Hepatocyte (in vitro differentiated cells): Measurements from ENCODE around the gene NTNG2. TPM values are rescaled to one million over a fixed set of nuclear protein-coding genes. Genes with fewer than 3 reads are reported as not detected.

ENCODE experiments used
- DNase-seq: peaks from one replicate; pipeline ENCODE4 v3.0.0-alpha.2; 2016; ENCODE audit warnings: low spot score
- H2AFZ ChIP-seq: fragments of 200-600 bp; sonication (generic); 2 replicates; pipeline ENCODE4 v1.6.0; 2016; ENCODE audit warnings: antibody characterized with exemption, mild to moderate bottlenecking
- H3K27ac ChIP-seq: fragments of 200-600 bp; sonication (generic); 2 replicates; pipeline ENCODE4 v1.5.1; 2016; ENCODE audit warnings: mild to moderate bottlenecking
- H3K27me3 ChIP-seq: fragments of 200-600 bp; sonication (generic); 2 replicates; pipeline ENCODE4 v1.6.1; 2016
- H3K36me3 ChIP-seq: fragments of 200-600 bp; sonication (generic); replicated peaks from 2 replicates; pipeline ENCODE4 v1.5.1; 2016; ENCODE audit warnings: low read depth; ENCODE audit not compliant: insufficient read depth
- H3K4me1 ChIP-seq: fragments of 200-600 bp; sonication (generic); 2 replicates; pipeline ENCODE4 v1.5.1; 2016; ENCODE audit warnings: mild to moderate bottlenecking, moderate library complexity; ENCODE audit not compliant: insufficient read depth
- H3K4me2 ChIP-seq: fragments of 200-600 bp; sonication (generic); 2 replicates; pipeline ENCODE4 v1.6.0; 2016
- H3K4me3 ChIP-seq: fragments of 200-600 bp; sonication (generic); 2 replicates; pipeline ENCODE4 v1.5.1; 2016; ENCODE audit warnings: mild to moderate bottlenecking
- H3K79me2 ChIP-seq: fragments of 200-600 bp; sonication (generic); 2 replicates; pipeline ENCODE4 v1.6.0; 2017; ENCODE audit warnings: mild to moderate bottlenecking
- H3K9me2 ChIP-seq: fragments of 200-600 bp; sonication (generic); replicated peaks from 2 replicates; pipeline ENCODE4 v1.6.0; 2017; ENCODE audit warnings: mild to moderate bottlenecking; ENCODE audit not compliant: insufficient read depth
- H3K9me3 ChIP-seq: fragments of 200-600 bp; sonication (generic); 2 replicates; pipeline ENCODE4 v1.5.1; 2016; ENCODE audit warnings: low read depth, mild to moderate bottlenecking
- H4K20me1 ChIP-seq: fragments of 200-600 bp; sonication (generic); 2 replicates; pipeline ENCODE4 v1.6.0; 2016; ENCODE audit warnings: mild to moderate bottlenecking; ENCODE audit not compliant: insufficient read depth, poor library complexity, severe bottlenecking
- CTCF ChIP-seq: fragments of 200-600 bp; sonication (generic); IDR thresholded peaks from 2 replicates; pipeline ENCODE4 v1.5.1; 2016; ENCODE audit warnings: antibody characterized with exemption, mild to moderate bottlenecking; ENCODE audit not compliant: poor library complexity
- EZH2 ChIP-seq: fragments of 200-600 bp; sonication (generic); IDR thresholded peaks from 2 replicates; pipeline ENCODE4 v1.6.1; 2016; ENCODE audit warnings: antibody characterized with exemption, mild to moderate bottlenecking, borderline replicate concordance
- EZH2phosphoT487 ChIP-seq: fragments of 200-600 bp; sonication (generic); IDR thresholded peaks from one replicate; pipeline ENCODE4 v1.6.1; 2018; ENCODE audit warnings: antibody characterized with exemption, mild to moderate bottlenecking, low read depth, moderate library complexity; ENCODE audit not compliant: unreplicated experiment, severe bottlenecking
- WGBS: methylation state at CpG from one replicate; pipeline ENCODE4 v1.1.6; 2016; ENCODE audit warnings: low lambda C conversion rate; ENCODE audit errors: missing lambda C conversion rate; 5-methylcytosine and 5-hydroxymethylcytosine counted together
- polyA plus RNA-seq: library from polyadenylated mRNA; unstranded; fragments of >200 nt; fragmentation: Nextera tagmentation; extraction: Ambion mirVana; gene quantifications from 2 replicates; pipeline ENCODE4 v1.2.1, GENCODE V29; 2016
- total RNA-seq: library from RNA; depleted of rRNA; stranded (reverse); fragments of >200 nt; gene quantifications from 2 replicates; pipeline ENCODE4 v1.2.3, GENCODE V29; 2014

The NTNG2 gene
- total and polyA plus RNA-seq, 2 experiments from 2014 or later: 0.48 to 1.8 TPM

- WGBS: 95% methylated on average over 13 of the region's 13 CpGs
- H3K4me2 ChIP-seq: no peak overlapping the region
- no peaks in the 10 kb centered on the region for H3K4me1 ChIP-seq
Measured at GRCh38 chr9:132146575-132146974, 15.3 kb upstream of the NTNG2 start.

GRCh38 chr9:132147331-132147730 is 14.5 kb upstream of the NTNG2 start:
- Histone ChIP-seq H3K27ac (no peak overlapping the region), H3K79me2 (no peaks in the 10 kb centered on the region), H3K27me3 (peaks cover 15% of the 10 kb centered on the region), H3K4me3 (no peak overlapping the region), H4K20me1 (no peaks in the 10 kb centered on the region), H3K4me1 (no peaks in the 10 kb centered on the region), H3K9me3 (no peaks in the 10 kb centered on the region), H3K9me2 (no peaks in the 10 kb centered on the region), H3K36me3 (no peaks in the 10 kb centered on the region), H3K4me2 (no peak overlapping the region), H2AFZ (no peak overlapping the region)
- no peak for TF ChIP-seq EZH2phosphoT487
- TF ChIP-seq CTCF: no peak
- no peak for TF ChIP-seq EZH2
- DNase-seq: no peak
- 82% methylated on average over 4 of the region's 4 CpGs for WGBS

More at GRCh38 chr9:132146575-132146974, 15.3 kb upstream of the NTNG2 start:
- H3K9me3 ChIP-seq: no peaks in the 10 kb centered on the region
- no peak for TF ChIP-seq CTCF
- TF ChIP-seq EZH2phosphoT487: no peak
- H3K4me3 ChIP-seq: no peak overlapping the region
- no peak for DNase-seq
- H3K27me3 ChIP-seq: peaks cover 22% of the 10 kb centered on the region
- no peaks in the 10 kb centered on the region for H3K36me3 ChIP-seq
- no peaks in the 10 kb centered on the region for H3K9me2 ChIP-seq
- H3K79me2 ChIP-seq: no peaks in the 10 kb centered on the region
- no peak overlapping the region for H3K27ac ChIP-seq
- no peak overlapping the region for H2AFZ ChIP-seq
- H4K20me1 ChIP-seq: no peaks in the 10 kb centered on the region

- no peaks in the 10 kb centered on the region for H4K20me1 ChIP-seq
- no peak overlapping the region for H2AFZ ChIP-seq
- DNase-seq: no peak
- no peaks in the 10 kb centered on the region for H3K36me3 ChIP-seq
- H3K79me2 ChIP-seq: no peaks in the 10 kb centered on the region
- H3K9me3 ChIP-seq: no peaks in the 10 kb centered on the region
- H3K27ac ChIP-seq: no peak overlapping the region
- no peak overlapping the region for H3K4me3 ChIP-seq
- H3K4me2 ChIP-seq: no peak overlapping the region
- no peak for TF ChIP-seq CTCF
- TF ChIP-seq EZH2: no peak
- no peak for TF ChIP-seq EZH2phosphoT487
- H3K9me2 ChIP-seq: no peaks in the 10 kb centered on the region
- 98% methylated on average over 8 of the region's 8 CpGs for WGBS
- peaks cover 12% of the 10 kb centered on the region for H3K27me3 ChIP-seq
- H3K4me1 ChIP-seq: no peaks in the 10 kb centered on the region
Measured at GRCh38 chr9:132147839-132148238, 14.0 kb upstream of the NTNG2 start.

GRCh38 chr9:132150256-132150655 is 11.6 kb upstream of the NTNG2 start:
- Histone ChIP-seq H3K9me2 (no peaks in the 10 kb centered on the region), H3K36me3 (no peaks in the 10 kb centered on the region), H3K9me3 (no peaks in the 10 kb centered on the region), H2AFZ (no peak overlapping the region), H3K27ac (no peak overlapping the region), H4K20me1 (no peaks in the 10 kb centered on the region), H3K79me2 (no peaks in the 10 kb centered on the region), H3K4me2 (no peak overlapping the region), H3K4me1 (no peaks in the 10 kb centered on the region), H3K4me3 (no peak overlapping the region), H3K27me3 (peaks cover 10% of the 10 kb centered on the region)
- no peak for DNase-seq
- TF ChIP-seq EZH2 (no peak), CTCF (no peak), EZH2phosphoT487 (no peak)
- WGBS: 90% methylated on average over 10 of the region's 10 CpGs
